AG04450 (cell line): Measurements from ENCODE around the gene CMTM7. TPM values are rescaled to one million over a fixed set of nuclear protein-coding genes. Genes with fewer than 3 reads are reported as not detected.

Experiments used
- CTCF ChIA-PET: fragments of 300-600, 350-600 bp; formaldehyde crosslinking; extraction: SDS; loops from one replicate; lab custom pipeline; 2022; ENCODE audit warnings: antibody characterized with exemption, inconsistent platforms; lab: Charles Lee
- POLR2A ChIA-PET: fragments of 350-600 bp; formaldehyde crosslinking; extraction: SDS; loops from one replicate; lab custom pipeline; 2021; ENCODE audit warnings: antibody characterized with exemption, inconsistent platforms; lab: Yijun Ruan, JAX
- DNase-seq: peaks from one replicate; pipeline ENCODE4 v3.0.0-alpha.2; 2011; ENCODE audit warnings: low read depth, low spot score
- H3K27ac ChIP-seq: one replicate; pipeline ENCODE4 v1.5.1; 2012; ENCODE audit warnings: low read depth, low read length, control low read depth
- H3K27me3 ChIP-seq: one replicate; pipeline ENCODE4 v1.6.0; 2012; ENCODE audit warnings: low read length; ENCODE audit not compliant: control insufficient read depth, insufficient read depth
- H3K4me3 ChIP-seq: 2 replicates; pipeline ENCODE4 v1.5.1; 2011; ENCODE audit warnings: mild to moderate bottlenecking, low read depth, low read length, control low read depth
- H3K9me3 ChIP-seq: 2 replicates; pipeline ENCODE4 v1.5.1; 2012; ENCODE audit warnings: low read length; ENCODE audit not compliant: control insufficient read depth, insufficient read depth
- polyA plus RNA-seq: library from polyadenylated mRNA; depleted of rRNA; stranded (reverse); fragments of >200 nt; gene quantifications from 2 replicates; pipeline ENCODE4 v1.2.3, GENCODE V29; 2011
- TF ChIP-seq, protein P1 (sequence below): IDR thresholded peaks from 2 replicates; pipeline ENCODE4 v1.5.1; 2011; ENCODE audit warnings: low read depth, low read length, control low read depth, inconsistent platforms

CMTM7 gene
- polyA plus RNA-seq, 1 experiment: 17.3 TPM

DNA sequence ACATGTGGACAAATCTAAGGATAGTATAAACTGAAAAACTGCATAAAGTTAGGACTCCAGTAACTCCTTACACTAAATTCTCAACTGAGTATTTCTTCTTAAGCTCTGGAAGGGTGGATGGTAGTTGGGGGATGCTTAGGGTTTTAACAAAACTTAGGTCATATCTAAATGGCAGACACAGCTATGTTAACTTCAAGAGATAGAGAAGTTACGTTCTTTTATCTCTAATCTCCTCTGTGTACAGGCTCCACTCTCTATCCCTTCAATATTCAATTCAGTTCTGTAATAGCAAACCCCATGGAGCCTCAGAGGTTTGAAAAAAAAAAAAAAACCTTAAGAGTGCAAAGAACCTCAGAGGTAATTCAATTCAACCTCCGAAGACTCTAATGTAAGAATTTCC is 107.9 kb downstream of the CMTM7 start:
- CTCF ChIA-PET: interaction anchor here (1.9 to 2.3 kb wide), 2 partner anchors 10 to 125 kb away, joined by 7 to 11 read pairs; no protein-coding TSS in a partner anchor
- H3K27ac ChIP-seq: no peak overlapping the region
- no peak overlapping the region for H3K4me3 ChIP-seq
- no peaks in the 10 kb centered on the region for H3K27me3 ChIP-seq
- POLR2A ChIA-PET: no interaction called here
- TF ChIP-seq, protein P1, sequence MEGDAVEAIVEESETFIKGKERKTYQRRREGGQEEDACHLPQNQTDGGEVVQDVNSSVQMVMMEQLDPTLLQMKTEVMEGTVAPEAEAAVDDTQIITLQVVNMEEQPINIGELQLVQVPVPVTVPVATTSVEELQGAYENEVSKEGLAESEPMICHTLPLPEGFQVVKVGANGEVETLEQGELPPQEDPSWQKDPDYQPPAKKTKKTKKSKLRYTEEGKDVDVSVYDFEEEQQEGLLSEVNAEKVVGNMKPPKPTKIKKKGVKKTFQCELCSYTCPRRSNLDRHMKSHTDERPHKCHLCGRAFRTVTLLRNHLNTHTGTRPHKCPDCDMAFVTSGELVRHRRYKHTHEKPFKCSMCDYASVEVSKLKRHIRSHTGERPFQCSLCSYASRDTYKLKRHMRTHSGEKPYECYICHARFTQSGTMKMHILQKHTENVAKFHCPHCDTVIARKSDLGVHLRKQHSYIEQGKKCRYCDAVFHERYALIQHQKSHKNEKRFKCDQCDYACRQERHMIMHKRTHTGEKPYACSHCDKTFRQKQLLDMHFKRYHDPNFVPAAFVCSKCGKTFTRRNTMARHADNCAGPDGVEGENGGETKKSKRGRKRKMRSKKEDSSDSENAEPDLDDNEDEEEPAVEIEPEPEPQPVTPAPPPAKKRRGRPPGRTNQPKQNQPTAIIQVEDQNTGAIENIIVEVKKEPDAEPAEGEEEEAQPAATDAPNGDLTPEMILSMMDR: no peak
- DNase-seq: no peak
- no peaks in the 10 kb centered on the region for H3K9me3 ChIP-seq

DNA sequence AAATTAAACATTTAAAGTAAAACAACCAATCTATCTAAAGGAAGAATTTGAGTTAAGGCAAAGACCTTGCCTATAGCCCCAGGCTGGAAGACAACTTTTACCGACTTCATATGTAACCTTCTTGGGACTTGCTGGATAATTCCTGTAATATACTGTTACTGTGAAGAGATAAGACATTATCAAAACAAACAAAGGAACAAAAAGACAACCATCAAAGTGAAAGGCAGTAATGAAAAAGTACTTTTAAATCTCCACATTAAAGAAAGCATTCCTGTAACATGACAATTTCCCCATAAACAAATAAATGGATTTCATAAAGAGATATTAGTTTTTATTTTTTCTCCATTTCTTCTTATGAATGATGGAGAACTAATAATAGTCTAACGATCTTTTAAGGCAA is 108.6 kb downstream of the CMTM7 start:
- Histone ChIP-seq H3K4me3 (no peak overlapping the region), H3K27ac (no peak overlapping the region), H3K27me3 (no peaks in the 10 kb centered on the region), H3K9me3 (no peaks in the 10 kb centered on the region)
- DNase-seq: no peak
- TF ChIP-seq, protein P1: no peak
- ChIA-PET POLR2A (no interaction called here), CTCF (interaction anchor here (1.5 to 2.3 kb wide), 3 partner anchors 9 to 125 kb away, joined by 7 to 11 read pairs (median 9); no protein-coding TSS in a partner anchor)

DNA sequence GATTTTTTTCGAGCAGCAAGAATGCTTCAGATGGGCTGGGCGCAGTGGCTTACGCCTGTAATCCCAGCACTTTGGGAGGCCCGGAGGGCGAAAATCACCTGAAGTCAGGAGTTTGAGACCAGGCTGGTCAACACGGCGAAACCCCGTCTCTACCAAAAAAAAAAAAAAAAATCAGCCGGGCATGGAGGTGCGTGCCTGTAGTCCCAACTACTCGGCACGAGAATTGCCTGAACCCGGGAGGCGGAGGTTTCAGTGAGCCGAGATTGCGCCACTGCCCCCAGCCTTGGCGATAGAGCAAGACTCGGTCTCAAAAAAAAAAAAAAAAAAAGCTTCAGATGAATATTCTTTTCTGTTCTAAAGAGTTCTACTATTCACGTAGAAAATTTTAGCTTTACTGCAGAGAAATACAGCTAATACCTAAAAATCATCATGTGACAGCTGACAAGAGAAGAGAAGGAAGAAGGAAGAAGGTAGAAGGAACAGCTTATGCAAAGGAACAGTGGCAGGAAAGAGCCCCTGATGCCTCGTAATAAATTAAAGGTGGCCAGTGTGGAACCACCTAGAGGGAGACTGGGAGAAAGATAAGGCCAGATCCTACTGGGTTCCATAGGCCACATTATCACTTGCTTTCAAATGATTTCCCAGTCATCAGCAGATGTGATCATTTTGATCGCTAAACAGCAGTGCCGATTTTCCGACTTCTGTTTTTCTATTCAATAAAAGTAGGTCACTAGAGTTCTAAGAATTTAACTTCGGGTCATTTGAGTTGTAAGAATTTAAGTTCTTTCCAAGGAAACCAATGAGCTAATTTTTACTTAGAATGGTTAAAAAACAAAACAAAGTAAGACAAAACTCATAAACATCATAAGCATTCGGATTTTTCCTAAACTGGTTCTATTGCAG is 109.5 kb downstream of the CMTM7 start:
- DNase-seq: no peak
- ChIA-PET POLR2A (interaction anchor here (0.6 kb wide), 1 partner anchor 277 kb away, joined by 4 read pairs; no protein-coding TSS in a partner anchor), CTCF (interaction anchor here (0.6 to 1.6 kb wide), 7 partner anchors 9 to 203 kb away, joined by 3 to 9 read pairs (median 4); partner anchors contain the start of gene CMTM7)
- Histone ChIP-seq H3K4me3 (peak overlapping the region; percentile 94), H3K9me3 (no peaks in the 10 kb centered on the region), H3K27me3 (no peaks in the 10 kb centered on the region), H3K27ac (no peak overlapping the region)
- TF ChIP-seq, protein P1: no peak

DNA sequence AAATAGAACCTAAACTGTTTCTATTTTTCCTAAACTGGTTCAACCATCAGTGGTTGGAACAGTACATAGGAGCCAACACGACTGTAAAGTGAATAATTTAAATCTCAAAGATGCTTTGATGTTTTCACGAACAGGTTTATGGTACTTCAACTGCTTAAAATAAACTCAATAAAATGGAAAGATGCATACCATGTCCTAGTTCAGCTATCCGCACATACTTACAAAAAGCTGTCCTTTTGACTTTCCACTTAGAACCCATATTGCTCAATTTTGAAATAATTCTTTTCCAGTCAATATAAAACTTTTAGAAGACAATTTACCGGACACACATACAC is 110.1 kb downstream of the CMTM7 start:
- ChIA-PET POLR2A (interaction anchor here (1.1 kb wide), 1 partner anchor 68 kb away, joined by 3 read pairs; the partner anchor contains the start of gene DYNC1LI1), CTCF (interaction anchor here (0.6 to 1.6 kb wide), 6 partner anchors 8 to 203 kb away, joined by 3 to 9 read pairs (median 6); partner anchors contain the start of gene CMTM7)
- Histone ChIP-seq H3K27me3 (no peaks in the 10 kb centered on the region), H3K4me3 (peak overlapping the region; percentile 94), H3K9me3 (no peaks in the 10 kb centered on the region), H3K27ac (no peak overlapping the region)
- TF ChIP-seq, protein P1: no peak
- no peak for DNase-seq
